T-helper 1 cell treated with Interleukin-12 subunit alpha and Interleukin-12 subunit beta and Interleukin-4 antibody, amounts not matched to agents 30 μg/mL and 1 μg/mL, for 36 hours (primary cell): ENCODE results near the gene DEAF1.
"Not testable (repeated sequence)": the region's sequence is repeated elsewhere in the genome, so short reads cannot be mapped to it uniquely, and the experiment has no call there.

Source experiments
- H3K27ac Mint-ChIP-seq: one replicate; pipeline ENCODE4 v1.8.0; 2021; ENCODE audit warnings: mild to moderate bottlenecking, mixed read lengths
- H3K27me3 Mint-ChIP-seq: one replicate; pipeline ENCODE4 v1.8.0; 2021; ENCODE audit warnings: low read depth, mixed read lengths
- H3K36me3 Mint-ChIP-seq: one replicate; pipeline ENCODE4 v1.8.0; 2021; ENCODE audit warnings: low read depth, mixed read lengths
- H3K4me1 Mint-ChIP-seq: one replicate; pipeline ENCODE4 v1.8.0; 2021; ENCODE audit warnings: low read depth, mixed read lengths
- H3K4me3 Mint-ChIP-seq: one replicate; pipeline ENCODE4 v1.8.0; 2021; ENCODE audit warnings: mild to moderate bottlenecking, moderate library complexity, mixed read lengths
- H3K9me3 Mint-ChIP-seq: one replicate; pipeline ENCODE4 v1.8.0; 2021; ENCODE audit warnings: mixed read lengths

Gene DEAF1

DNA sequence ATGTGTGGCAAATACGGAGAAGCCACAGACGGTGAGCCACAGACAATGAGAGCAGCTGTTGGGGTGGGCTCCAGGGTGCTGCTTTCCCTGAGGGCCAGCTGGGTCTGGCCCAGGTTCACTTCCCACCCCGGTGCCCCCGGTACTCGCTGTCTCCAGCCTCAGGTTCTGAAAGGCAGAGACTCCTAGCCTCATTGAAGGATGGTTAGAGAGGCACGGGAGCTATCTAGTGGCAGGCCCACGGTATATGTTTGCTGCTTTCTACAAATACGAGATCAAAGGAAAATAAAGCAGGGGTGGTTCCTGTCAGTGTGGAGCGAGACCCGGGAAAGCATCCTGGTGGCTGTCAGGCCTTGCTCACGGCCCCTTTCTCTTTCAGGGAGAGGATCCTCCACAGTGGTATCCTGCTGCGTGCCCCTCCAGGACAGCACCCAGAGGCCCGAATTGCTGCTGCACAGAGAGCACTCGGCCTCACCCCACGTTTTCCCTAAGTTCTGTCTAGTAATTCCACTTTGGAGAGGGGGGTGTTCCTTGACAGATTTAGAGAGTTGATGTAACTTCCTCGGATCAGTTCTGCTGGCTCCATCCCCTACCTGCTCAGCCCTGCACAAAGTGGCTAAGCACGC lies 3.6 kb upstream of the DEAF1 start:
- Mint-ChIP-seq H3K36me3 (peaks cover 7% of the 10 kb centered on the region), H3K4me3 (no peak overlapping the region), H3K27ac (no peak overlapping the region), H3K9me3 (no peaks in the 10 kb centered on the region), H3K27me3 (no peaks in the 10 kb centered on the region), H3K4me1 (peaks cover 15% of the 10 kb centered on the region)

DNA sequence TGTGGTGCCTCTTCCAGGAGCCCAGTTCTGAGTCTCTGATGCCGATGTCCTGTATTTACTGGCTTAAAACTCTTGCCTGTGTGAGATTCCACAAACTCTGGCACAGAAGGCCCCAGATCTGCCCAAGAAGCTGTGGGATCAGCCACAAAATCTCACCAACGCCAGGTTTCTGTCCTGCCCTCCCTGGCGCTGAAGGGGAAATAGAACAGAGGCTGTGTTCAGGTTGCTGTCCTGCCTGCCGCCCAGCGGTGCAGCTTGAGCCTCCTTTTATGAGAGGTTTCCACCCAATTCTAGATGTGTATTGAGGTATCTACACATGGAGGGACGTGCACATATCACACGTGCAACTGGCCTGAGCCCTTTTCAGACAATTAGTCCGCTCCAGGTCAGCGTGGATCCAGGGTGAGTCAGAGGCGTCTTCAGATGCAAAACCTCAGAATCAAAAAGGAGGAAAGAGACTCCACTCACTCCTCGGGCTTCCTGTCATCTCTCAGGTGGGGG lies 2.8 kb upstream of the DEAF1 start:
- no peaks in the 10 kb centered on the region for H3K9me3 Mint-ChIP-seq
- H3K27me3 Mint-ChIP-seq, result no peaks in the 10 kb centered on the region
- peaks cover 7% of the 10 kb centered on the region for H3K36me3 Mint-ChIP-seq
- no peak overlapping the region for H3K4me3 Mint-ChIP-seq
- peak overlapping the region; percentile 67 for H3K27ac Mint-ChIP-seq
- H3K4me1 Mint-ChIP-seq, result peaks cover 22% of the 10 kb centered on the region

DNA sequence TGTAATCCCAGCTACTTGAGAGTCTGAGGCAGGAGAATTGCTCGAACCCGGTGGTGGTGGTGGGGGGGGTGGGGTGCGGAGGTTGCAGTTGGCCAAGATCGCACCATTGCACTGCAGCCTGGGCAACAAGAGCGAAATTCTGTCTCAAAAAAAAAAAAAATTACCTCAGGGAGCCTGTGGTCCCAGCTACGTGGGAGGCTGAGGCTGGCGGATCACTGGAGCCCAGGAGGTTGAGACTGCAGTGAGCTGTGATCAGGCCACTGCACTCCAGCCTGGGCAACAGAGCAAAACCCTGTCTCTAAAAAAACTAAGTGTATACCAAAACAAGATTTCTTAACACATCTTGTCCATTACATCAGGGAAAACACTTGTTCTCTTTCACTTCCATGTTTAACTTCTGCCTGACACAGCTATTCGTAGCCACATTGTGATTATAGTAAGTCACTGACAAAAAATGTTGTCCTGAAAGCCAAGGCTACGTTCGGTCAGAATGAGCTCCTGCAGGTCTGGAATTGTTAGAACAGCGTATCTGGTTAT lies 2.0 kb upstream of the DEAF1 start:
- Mint-ChIP-seq H3K27me3 (no peaks in the 10 kb centered on the region), H3K4me3 (peak overlapping the region; percentile 85), H3K27ac (no peak overlapping the region), H3K9me3 (no peaks in the 10 kb centered on the region), H3K36me3 (peaks cover 7% of the 10 kb centered on the region), H3K4me1 (peaks cover 28% of the 10 kb centered on the region)

DNA sequence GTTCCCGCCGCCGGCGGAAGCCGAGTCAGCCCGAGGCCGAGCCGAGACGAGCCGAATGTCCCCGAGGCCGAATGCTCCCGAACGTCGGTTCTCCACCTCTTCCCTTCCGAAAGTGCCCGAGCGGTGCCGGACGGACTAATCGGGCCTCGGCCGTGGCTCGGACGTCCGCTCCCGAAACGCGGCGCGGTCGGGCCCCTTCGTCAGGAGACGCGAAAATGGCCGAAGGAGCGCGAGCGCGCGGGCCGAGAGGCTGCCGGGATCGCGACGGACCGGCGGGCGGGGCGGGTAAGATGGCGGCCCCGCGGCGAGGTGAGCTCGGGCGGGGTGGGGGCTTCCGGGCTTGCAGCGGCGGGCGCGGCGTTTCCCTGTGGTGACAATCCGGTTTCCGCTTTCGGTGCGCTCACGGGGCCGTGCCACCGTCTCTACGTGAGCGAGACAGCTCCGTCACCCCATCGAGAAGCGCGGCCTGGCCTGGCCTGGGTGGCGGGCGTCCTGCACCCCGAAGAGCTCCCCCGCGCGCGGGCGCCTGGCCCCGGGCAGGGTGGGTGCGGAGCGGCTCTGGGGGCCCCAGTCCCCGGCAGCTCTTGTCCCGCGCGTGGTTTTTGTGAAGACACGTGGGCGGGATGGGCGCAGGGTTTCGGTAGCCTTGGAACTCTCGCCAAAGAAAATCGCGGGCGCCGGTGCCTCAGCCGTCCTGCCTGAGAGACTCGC lies 671 bp upstream of the DEAF1 start, which contains the start of gene TMEM80:
Gene TMEM80, plus strand, starts transcription at position 279 of the 711 bp plus-strand sequence. Its CDS starts 12 bp downstream, at position 291.
- Mint-ChIP-seq H3K27me3 (no peaks in the 10 kb centered on the region), H3K4me1 (peaks cover 40% of the 10 kb centered on the region), H3K36me3 (peaks cover 5% of the 10 kb centered on the region), H3K9me3 (no peaks in the 10 kb centered on the region), H3K27ac (peak within 1 kb of the TSS; percentile 94), H3K4me3 (peak within 1 kb of the TSS; percentile 85)

DNA sequence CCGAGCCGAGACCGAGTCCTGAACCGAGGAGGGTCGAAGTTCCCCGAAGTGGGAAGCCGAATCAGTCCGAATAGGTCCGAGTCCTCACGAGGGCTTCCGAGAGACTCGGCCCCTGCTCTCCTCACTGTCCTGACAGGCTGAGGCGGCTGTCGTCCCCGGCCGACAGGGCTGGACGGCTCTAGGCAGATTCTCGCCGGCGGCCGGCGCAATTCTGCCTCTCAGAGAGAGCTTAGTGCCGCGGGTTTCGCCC lies 191 bp upstream of the DEAF1 start:
- peaks cover 42% of the 10 kb centered on the region for H3K4me1 Mint-ChIP-seq
- H3K27me3 Mint-ChIP-seq, result no peaks in the 10 kb centered on the region
- H3K27ac Mint-ChIP-seq, result peak overlapping the region; percentile 94
- H3K4me3 Mint-ChIP-seq, result peak overlapping the region; percentile 85
- no peaks in the 10 kb centered on the region for H3K9me3 Mint-ChIP-seq
- peaks cover 2% of the 10 kb centered on the region for H3K36me3 Mint-ChIP-seq

DNA sequence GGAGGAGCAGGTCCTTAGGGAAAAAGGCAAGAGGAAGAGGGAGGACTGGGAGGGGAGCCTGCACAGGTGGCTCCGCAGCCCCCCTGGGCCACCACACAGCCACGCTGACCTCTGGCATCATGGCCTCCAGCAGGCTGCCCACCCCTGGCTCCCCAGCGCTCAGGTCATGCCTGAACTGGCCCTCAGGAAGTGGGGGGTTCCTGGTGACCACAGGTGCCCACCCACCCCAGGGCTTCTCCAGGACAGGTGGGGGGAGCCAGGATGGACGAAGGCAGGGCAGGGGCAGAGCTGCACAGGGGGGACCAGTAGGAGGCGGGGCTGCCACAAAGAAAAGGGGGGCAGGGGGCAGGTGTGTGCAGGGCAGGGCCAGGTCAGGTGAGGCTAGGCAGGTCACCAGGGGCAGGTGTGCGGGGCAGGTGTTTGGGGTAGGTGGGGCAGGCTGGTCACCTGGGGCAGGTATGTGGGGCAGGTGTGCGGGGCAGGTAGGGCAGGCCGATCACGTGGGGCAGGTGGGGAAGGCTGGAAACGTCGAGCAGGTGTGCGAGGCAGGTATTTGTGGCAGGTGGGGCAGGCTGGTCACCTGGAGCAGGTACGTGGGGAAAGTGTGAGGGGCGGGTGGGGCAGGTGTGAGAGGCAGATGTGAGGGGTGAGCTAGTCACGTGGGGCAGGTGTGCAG lies 997 bp downstream of the DEAF1 start:
- no peaks in the 10 kb centered on the region for H3K27me3 Mint-ChIP-seq
- H3K9me3 Mint-ChIP-seq, result no peaks in the 10 kb centered on the region
- peaks cover 42% of the 10 kb centered on the region for H3K4me1 Mint-ChIP-seq

DNA sequence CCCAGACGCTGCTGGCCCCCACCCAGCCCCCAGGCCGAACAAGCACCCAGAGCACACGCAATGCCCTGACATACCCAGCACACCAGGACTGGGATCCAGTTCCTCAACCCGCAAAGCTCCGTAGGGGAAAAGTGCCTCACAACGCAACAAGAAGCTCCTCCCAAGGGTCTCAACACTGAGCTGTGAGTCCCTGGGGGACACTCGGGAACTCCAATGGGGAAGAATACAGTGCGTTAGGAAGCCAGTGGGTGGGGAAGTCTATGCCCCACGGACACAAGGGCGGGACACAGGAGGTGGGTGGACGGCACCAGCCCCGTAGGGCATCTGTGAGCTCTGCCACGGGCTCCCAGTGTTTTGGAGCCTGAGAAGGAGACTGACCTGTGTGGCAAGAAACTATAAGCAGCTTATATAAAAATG lies 1.6 kb downstream of the DEAF1 start:
- peak overlapping the region; percentile 86 for H3K4me3 Mint-ChIP-seq
- peaks cover 42% of the 10 kb centered on the region for H3K4me1 Mint-ChIP-seq
- no peaks in the 10 kb centered on the region for H3K9me3 Mint-ChIP-seq

More for the DNA sequence above, 997 bp downstream of the DEAF1 start:
- Mint-ChIP-seq H3K27ac (peak overlapping the region; percentile 90), H3K36me3 (peaks cover 2% of the 10 kb centered on the region), H3K4me3 (peak overlapping the region; percentile 86)

DNA sequence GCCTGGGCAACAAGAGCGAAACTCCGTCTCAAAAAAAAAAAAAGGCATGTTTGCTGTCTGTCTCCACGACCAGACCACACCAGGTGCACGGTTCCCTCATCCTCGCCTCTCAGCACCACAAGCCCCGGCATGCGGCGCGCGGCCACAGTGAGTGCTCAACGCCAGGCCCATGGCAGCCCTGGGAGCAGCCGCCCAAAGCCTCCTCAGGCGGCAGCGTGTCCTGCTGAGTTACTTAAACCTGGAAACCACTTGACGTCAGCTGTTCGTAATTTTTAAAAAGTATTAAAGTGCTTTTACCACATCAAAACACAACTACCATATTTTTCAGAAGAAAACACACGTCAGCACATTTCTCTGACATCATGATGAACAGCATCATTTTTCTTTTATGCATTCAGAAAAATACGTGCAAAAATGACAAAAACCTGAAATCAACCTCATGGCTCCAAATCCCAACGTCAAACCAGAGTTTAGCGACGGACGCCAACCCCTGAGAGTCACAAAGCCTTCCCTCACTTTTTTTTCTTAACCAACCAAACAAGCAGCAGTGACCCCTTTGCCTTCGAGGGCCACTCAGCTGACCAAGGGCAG lies 2.1 kb downstream of the DEAF1 start:
- peaks cover 39% of the 10 kb centered on the region for H3K4me1 Mint-ChIP-seq
- H3K27ac Mint-ChIP-seq, result peak overlapping the region; percentile 90

More for the DNA sequence above, 1.6 kb downstream of the DEAF1 start:
- Mint-ChIP-seq H3K36me3 (peaks cover 2% of the 10 kb centered on the region), H3K27me3 (no peaks in the 10 kb centered on the region), H3K27ac (peak overlapping the region; percentile 90)

DNA sequence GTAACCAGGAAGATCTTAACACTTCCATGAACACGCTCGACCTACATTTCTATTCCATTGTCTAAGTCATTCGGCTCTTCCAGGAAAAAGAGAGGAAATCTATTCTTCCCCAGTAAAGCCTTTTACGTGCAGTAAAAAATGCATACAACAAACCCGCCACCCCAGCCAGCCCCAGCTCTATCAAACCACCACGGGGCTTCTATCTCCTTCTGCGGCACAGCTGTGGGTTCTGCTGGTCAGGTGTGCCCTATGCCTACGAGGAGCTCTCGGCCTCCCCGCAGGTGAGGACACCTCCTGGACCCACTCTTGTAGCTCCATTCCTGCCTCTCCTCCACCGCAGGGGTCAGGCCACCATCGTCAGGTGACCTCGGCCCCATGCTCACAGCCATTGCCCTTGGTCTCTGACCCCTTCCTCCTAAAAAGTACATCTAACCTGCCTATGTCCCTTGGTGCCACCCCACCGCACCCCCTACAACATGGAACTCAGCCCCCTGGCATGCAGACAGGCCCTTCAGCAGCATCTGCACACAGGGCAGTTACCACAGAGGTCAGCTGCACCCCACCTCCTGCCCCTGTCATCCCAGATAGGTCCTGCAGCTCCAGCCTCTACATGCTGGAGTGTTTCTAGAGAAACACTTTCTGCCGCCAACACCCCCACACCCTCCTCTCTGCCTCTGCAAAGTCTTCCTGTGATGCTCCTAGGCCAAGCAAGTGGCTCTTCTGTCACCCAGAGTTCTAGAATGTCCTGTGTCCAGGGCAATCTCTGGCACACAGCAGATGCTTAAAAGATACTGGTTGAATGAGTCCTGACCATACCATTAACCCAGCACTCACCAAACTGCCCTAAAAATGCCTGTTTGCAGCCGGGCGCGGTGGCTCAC lies 3.1 kb downstream of the DEAF1 start:
- Mint-ChIP-seq H3K4me1 (peaks cover 38% of the 10 kb centered on the region), H3K9me3 (no peaks in the 10 kb centered on the region), H3K4me3 (peak overlapping the region; percentile 56), H3K36me3 (peaks cover 7% of the 10 kb centered on the region), H3K27me3 (no peaks in the 10 kb centered on the region), H3K27ac (peak overlapping the region; percentile 75)

More for the DNA sequence above, 2.1 kb downstream of the DEAF1 start:
- Mint-ChIP-seq H3K27me3 (no peaks in the 10 kb centered on the region), H3K36me3 (peaks cover 2% of the 10 kb centered on the region), H3K9me3 (no peaks in the 10 kb centered on the region), H3K4me3 (peak overlapping the region; percentile 86)

DNA sequence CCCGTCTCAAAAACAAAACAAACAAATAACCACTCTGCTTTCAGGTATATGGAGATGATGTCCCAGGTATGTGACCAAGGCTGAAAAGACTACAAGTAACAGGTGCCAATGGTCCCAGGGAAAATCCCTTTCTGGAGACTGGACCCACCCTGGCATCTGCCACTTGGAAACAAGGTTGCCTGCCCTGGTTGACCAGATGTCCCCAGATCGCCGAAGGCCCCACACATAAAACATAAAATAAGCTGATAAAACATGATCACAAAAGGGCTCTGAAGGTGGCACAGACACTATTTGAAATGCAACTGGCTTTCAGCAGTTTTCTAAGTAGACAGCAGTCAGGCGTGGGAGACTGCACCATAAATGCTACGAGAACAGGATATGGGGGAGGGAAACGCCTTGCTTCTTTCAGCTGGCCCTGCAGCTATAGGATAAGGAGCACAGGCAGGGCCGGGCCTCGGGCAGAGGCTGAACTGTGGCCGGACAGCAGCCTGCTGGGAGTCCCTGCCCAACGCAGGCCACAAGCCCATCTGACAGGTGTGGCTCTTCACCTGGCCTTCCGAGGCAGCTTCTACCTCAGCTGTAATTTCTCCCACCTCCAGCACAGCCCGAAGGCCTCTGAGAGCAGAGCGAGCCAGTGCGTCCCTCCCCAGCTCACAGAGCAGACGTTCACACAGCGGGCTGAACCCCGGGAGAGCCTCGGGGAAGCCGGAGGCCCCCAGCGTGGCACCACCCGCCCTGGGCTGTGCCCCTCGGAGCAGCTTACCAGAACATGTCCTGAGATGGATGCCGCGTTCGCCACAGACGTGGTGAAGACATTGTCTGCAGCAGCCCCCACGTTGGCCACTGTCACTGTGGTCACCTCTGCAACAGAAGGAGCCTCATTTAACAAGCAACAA lies 4.0 kb downstream of the DEAF1 start:
- Mint-ChIP-seq H3K36me3 (peaks cover 9% of the 10 kb centered on the region), H3K27ac (peak overlapping the region; percentile 12), H3K27me3 (no peaks in the 10 kb centered on the region), H3K4me3 (peak overlapping the region; percentile 18), H3K9me3 (no peaks in the 10 kb centered on the region), H3K4me1 (peaks cover 32% of the 10 kb centered on the region)

DNA sequence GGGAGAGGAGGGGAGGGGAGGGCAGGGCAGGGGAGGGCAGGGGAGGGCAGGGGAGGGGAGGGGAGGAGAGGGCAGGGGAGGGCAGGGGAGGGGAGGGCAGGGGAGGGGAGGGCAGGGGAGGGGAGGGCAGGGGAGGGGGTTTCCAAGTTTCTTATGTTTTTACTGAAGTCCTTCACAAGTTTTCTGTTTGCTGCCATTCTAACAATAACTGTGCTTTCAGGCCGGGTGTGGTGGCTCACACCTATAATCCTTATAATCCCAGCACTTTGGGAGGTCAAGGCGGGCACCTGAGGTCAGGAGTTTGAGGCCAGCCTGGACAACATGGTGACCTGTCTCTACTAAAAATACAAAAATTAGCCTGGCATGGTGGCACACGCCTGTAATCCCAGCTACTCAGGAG lies 4.8 kb downstream of the DEAF1 start:
- not testable (repeated sequence) for H3K27me3 Mint-ChIP-seq, H3K9me3 Mint-ChIP-seq, H3K4me3 Mint-ChIP-seq, H3K36me3 Mint-ChIP-seq
- H3K27ac Mint-ChIP-seq, result peak overlapping the region; percentile 12
- H3K4me1 Mint-ChIP-seq, result peaks cover 32% of the 10 kb centered on the region

DNA sequence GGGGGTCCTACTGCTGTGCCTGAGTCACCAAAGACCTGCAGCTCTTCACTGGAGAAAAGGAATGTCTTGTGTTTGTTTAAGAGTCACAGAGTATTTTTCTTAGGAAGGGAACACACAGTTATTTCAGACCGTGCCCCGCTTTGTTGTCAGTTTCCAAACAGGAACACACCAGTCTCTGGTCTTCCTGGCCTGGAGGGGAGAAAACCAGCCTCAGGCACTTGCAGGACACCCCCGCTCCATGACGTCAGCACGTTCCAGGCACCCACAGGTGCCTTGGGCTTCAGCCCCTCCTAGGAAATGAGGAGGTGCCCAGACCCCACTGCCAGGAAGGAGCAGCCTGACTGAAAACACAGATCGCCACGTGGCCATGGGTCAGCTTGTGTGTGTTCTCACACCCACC lies 5.4 kb downstream of the DEAF1 start:
- no peak overlapping the region for H3K27ac Mint-ChIP-seq
- no peak overlapping the region for H3K4me3 Mint-ChIP-seq
- H3K27me3 Mint-ChIP-seq, result no peaks in the 10 kb centered on the region
- peaks cover 32% of the 10 kb centered on the region for H3K4me1 Mint-ChIP-seq
- no peaks in the 10 kb centered on the region for H3K9me3 Mint-ChIP-seq
- peaks cover 10% of the 10 kb centered on the region for H3K36me3 Mint-ChIP-seq

DNA sequence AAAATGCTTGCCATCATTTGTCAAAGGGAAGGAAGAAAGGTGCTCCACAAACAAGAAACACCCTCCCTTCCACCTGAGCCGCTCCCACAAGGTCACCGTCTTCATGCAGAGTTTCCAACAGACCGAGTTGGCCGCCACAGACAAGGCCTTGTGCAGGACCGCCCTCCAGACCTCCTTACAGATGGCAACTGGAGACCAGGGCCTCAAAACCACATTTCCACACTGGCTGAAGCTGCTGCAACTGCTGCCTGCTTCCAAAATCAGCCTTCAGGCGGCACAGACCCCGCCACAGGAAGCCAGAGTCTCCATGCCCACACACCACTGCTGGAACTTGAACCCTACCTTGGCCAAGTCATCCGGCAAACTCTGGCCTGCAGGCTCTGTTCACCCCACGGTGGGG lies 6.3 kb downstream of the DEAF1 start:
- no peaks in the 10 kb centered on the region for H3K27me3 Mint-ChIP-seq
- H3K27ac Mint-ChIP-seq, result no peak overlapping the region
- peaks cover 32% of the 10 kb centered on the region for H3K4me1 Mint-ChIP-seq
- H3K4me3 Mint-ChIP-seq, result no peak overlapping the region
- H3K9me3 Mint-ChIP-seq, result no peaks in the 10 kb centered on the region
- peaks cover 19% of the 10 kb centered on the region for H3K36me3 Mint-ChIP-seq
